HG02938 (cell line): Measurements from ENCODE around the gene WNT9A.

ENCODE experiments used
- ATAC-seq: cut with Tn5 transposase; IDR thresholded peaks from one replicate; pipeline ENCODE4 v1.9.1; 2021; ENCODE audit warnings: mild to moderate bottlenecking, moderate library complexity; ENCODE audit not compliant: unreplicated experiment

WNT9A gene

GRCh38 chr1:227954163-227954850 is 6.6 kb upstream of the WNT9A start:
- ATAC-seq = no peak

DNA sequence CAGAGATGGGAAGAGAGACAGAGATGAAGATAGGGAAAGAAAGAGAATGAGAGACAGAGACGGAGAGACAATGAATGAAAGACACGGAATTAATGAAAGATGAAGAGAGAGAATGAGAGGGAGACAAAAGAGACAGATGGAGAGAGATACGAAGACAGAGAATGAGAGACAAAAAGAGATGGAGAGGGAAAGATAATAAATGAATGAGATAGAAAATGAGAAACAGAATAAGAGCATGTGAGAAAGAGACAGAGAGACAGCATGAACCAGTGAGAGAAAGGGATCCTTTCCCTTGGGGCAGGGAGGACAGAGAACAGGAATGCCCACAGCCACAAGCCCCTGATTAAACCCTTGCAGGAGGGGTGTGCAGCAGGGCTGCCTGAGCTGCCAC is 5.3 kb upstream of the WNT9A start:
- no peak for ATAC-seq

DNA sequence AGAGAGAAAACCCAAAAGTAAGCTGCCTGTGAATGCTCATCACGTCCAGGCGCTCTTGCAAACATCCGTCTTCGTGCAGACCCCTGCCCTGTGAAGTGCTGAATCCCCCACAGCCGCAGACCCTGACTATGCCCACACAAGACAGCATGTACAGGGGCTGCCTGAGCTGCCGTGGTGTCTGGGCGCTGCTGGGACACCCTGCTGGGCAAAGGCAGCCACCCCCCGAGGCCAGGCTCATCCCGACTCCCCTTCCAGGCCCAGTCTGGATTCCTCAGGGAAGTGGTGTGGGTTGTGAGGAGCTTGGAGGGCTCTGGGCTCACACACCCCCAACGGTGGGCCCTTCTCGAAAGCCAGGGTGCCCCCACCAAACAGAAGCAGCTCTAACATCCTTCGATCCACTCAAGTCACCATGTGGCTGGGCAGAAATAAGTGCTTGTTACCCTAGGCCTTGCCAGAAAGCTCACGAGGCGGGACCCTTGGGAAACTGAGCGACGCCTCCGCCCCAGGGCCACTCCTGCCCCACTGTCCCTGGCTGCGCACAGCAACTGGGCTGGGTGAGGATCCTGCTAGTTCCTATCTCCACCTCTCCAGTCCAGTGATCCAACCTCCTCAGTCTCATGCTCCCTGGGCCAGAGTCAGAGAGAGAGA is 4.8 kb upstream of the WNT9A start:
- ATAC-seq = no peak

- ATAC-seq = no peak
Measured at GRCh38 chr1:227951624-227952373, 4.1 kb upstream of the WNT9A start.

GRCh38 chr1:227950735-227951346 is 3.1 kb upstream of the WNT9A start:
- no peak for ATAC-seq

- ATAC-seq = no peak
Measured at GRCh38 chr1:227949954-227950734, 2.4 kb upstream of the WNT9A start.

DNA sequence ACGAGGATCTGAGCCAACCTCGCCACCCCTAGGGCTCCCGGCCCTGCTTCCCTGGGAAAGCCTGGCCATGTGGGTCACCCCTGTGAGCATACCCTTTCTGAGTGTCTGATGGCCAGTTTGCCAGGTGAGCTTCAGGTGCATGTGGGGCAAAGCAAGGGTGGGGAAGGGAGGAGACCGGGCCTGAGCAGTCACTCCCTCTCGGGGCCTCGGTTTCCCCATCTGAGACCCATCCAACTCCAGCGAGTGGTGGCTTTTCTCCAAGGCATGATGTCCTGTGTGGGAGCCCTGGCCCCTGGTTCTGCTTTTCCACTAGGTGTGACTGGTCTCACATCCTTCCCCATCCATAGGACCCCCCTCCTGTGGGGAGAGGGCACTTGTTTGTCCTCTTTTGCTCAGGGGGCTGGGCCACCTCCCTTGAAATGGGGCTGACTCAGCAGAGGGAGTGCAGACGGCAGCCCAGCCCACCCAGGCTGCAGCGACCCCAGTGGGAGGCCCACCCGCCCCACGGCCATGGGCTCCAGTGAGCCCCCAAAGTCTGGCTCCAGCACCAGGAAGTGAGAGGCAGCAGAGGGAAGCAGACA is 1.7 kb upstream of the WNT9A start:
- no peak for ATAC-seq

- no peak for ATAC-seq
Measured at GRCh38 chr1:227948493-227949260, 945 bp upstream of the WNT9A start.

- ATAC-seq = no peak
Measured at GRCh38 chr1:227947386-227947675, 401 bp downstream of the WNT9A start.

- ATAC-seq = no peak
Measured at GRCh38 chr1:227946624-227947385, 927 bp downstream of the WNT9A start.

GRCh38 chr1:227945891-227946623 is 1.7 kb downstream of the WNT9A start:
- ATAC-seq = no peak

DNA sequence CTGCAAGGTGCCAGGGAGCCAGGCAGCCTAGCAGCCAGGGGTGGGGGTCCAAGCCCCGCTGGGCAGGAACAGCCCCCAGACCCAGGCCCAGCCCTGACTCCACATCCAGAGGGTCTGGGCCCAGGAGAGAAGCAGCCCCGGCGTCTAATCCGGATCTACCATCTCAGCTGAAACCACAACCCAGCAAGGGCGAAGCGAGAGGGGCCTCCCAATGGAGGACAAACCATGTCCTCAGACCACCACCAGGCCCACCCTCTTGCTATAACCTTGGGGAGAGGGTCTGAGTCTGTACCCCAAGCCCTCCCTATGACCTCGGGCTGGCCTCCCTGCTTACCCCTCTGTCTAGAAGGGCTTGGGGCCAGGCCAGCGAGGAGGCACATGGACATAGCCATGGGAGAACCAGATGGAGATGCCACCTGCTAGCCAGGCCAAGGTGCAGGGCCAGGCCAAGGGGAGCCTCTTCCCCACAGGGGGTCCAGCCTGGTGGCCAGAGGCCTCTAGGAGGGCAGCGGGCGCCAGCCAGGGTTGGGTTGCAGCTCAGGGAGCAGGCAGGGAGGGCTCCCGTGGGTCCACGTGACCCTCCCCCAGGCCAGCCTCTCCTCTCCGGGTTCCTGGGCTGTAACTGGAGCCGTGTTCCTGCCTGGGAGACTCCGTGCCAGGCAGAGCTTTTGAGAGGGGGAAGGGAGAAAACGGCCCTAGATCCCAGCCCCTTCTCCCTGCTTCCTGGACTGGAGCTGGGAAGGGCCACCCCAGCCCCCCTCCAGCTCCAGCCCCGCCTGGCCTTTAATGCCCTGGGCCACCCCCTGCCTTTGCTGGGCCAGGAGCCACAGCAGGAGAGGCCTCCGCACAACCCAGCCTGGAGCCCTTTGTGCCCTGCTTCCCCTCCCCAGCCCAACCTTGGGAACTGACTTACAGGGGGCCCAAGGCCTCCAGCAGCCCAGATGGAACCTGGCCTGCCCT is 2.5 kb downstream of the WNT9A start:
- no peak for ATAC-seq

- ATAC-seq = no peak
Measured at GRCh38 chr1:227944090-227944930, 3.4 kb downstream of the WNT9A start.

GRCh38 chr1:227943381-227944089 is 4.2 kb downstream of the WNT9A start:
- no peak for ATAC-seq

- no peak for ATAC-seq
Measured at GRCh38 chr1:227942716-227943261, 4.9 kb downstream of the WNT9A start.
